Osteocyte (in vitro differentiated cells): ENCODE measurements around the gene CYP3A4. TPM values are rescaled to one million over a fixed set of nuclear protein-coding genes. Genes with fewer than 3 reads are reported as not detected.
"Not testable (repeated sequence)": the region's sequence is repeated elsewhere in the genome, so short reads cannot be mapped to it uniquely, and the experiment has no call there.

Experiments used
- DNase-seq: peaks from one replicate; pipeline ENCODE4 v3.0.0; 2021; ENCODE audit warnings: mixed read lengths; ENCODE audit not compliant: unreplicated experiment; ENCODE audit errors: extremely low spot score
- H3K27ac Mint-ChIP-seq: one replicate; pipeline ENCODE4 v1.8.0; 2021; ENCODE audit warnings: mild to moderate bottlenecking, mixed read lengths; ENCODE audit not compliant: unreplicated experiment
- H3K27me3 Mint-ChIP-seq: one replicate; pipeline ENCODE4 v1.8.0; 2021; ENCODE audit warnings: mixed read lengths; ENCODE audit not compliant: unreplicated experiment
- H3K36me3 Mint-ChIP-seq: one replicate; pipeline ENCODE4 v1.8.0; 2021; ENCODE audit warnings: mixed read lengths; ENCODE audit not compliant: unreplicated experiment
- H3K4me1 Mint-ChIP-seq: one replicate; pipeline ENCODE4 v1.8.0; 2021; ENCODE audit warnings: mixed read lengths; ENCODE audit not compliant: unreplicated experiment
- H3K4me3 Mint-ChIP-seq: one replicate; pipeline ENCODE4 v1.8.0; 2021; ENCODE audit warnings: mild to moderate bottlenecking, moderate library complexity, mixed read lengths; ENCODE audit not compliant: unreplicated experiment
- H3K9me3 Mint-ChIP-seq: one replicate; pipeline ENCODE4 v1.8.0; 2021; ENCODE audit warnings: mixed read lengths; ENCODE audit not compliant: unreplicated experiment
- total RNA-seq: library from RNA; stranded (reverse); gene quantifications from 2 replicates; pipeline ENCODE4 v1.2.1, GENCODE V29; 2021
- TF ChIP-seq, protein P1 (sequence below): fragments of 200-600 bp; sonication (generic); IDR thresholded peaks from 2 replicates; pipeline ENCODE4 v1.5.0; 2021; ENCODE audit warnings: antibody characterized with exemption, mild to moderate bottlenecking, moderate library complexity

Gene CYP3A4
- total RNA-seq, 1 donor from 2014 or later: not detected

DNA sequence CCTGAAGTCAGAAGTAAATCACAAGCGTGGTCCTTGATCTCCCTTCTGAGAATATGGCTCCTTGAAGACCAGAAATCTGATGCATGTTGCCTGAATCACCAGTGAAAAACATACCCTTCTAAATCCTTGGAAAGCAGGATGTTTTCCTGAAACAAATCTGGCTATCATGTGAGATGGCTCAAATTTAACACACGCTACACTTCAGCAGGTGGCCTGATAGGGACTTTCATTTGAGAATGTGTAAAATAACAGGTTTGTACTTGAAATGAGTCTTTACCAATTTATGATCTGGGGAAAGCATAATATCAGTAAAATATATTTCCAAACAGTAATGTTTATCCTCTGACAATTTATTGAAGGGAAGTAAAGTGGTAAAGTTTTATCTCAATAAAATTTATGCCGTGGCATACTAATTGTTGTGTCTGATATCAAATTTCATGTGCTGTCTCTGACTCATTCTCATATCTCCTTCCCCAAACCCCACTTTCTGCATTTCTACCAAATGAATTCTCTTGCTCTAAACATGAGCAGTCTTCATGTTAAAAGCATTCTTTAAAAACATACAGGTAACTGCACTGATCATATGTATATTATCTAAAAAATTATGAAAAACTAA lies 17.4 kb downstream of the CYP3A4 start:
- Mint-ChIP-seq H3K27ac (no peak overlapping the region), H3K4me1 (no peaks in the 10 kb centered on the region), H3K27me3 (peaks cover 48% of the 10 kb centered on the region), H3K9me3 (no peaks in the 10 kb centered on the region), H3K36me3 (no peaks in the 10 kb centered on the region), H3K4me3 (no peak overlapping the region)
- DNase-seq: no peak
- TF ChIP-seq, protein P1, sequence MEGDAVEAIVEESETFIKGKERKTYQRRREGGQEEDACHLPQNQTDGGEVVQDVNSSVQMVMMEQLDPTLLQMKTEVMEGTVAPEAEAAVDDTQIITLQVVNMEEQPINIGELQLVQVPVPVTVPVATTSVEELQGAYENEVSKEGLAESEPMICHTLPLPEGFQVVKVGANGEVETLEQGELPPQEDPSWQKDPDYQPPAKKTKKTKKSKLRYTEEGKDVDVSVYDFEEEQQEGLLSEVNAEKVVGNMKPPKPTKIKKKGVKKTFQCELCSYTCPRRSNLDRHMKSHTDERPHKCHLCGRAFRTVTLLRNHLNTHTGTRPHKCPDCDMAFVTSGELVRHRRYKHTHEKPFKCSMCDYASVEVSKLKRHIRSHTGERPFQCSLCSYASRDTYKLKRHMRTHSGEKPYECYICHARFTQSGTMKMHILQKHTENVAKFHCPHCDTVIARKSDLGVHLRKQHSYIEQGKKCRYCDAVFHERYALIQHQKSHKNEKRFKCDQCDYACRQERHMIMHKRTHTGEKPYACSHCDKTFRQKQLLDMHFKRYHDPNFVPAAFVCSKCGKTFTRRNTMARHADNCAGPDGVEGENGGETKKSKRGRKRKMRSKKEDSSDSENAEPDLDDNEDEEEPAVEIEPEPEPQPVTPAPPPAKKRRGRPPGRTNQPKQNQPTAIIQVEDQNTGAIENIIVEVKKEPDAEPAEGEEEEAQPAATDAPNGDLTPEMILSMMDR: no peak

DNA sequence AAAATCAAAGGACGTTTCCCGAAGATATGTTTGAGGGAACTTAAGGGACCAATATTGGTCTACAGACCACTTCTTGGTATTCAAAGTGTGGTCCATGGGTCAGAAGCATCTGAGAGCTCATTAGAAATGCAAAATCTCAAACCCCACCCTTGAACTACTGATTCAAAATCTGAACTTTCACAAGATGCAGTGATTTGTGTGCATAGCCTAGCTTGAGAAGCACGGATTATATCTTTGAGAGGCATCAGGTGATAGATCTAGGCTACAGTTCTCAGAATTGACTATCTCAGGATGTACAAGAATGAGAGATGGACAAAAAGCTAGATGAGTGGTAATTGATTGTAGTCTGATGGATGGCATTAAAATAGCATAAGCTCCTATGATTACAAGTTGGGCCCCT lies 19.5 kb downstream of the CYP3A4 start:
- DNase-seq: no peak
- Mint-ChIP-seq H3K4me3 (no peak overlapping the region), H3K27ac (no peak overlapping the region), H3K36me3 (no peaks in the 10 kb centered on the region), H3K4me1 (no peaks in the 10 kb centered on the region), H3K27me3 (peaks cover 45% of the 10 kb centered on the region), H3K9me3 (no peaks in the 10 kb centered on the region)
- TF ChIP-seq, protein P1: no peak

DNA sequence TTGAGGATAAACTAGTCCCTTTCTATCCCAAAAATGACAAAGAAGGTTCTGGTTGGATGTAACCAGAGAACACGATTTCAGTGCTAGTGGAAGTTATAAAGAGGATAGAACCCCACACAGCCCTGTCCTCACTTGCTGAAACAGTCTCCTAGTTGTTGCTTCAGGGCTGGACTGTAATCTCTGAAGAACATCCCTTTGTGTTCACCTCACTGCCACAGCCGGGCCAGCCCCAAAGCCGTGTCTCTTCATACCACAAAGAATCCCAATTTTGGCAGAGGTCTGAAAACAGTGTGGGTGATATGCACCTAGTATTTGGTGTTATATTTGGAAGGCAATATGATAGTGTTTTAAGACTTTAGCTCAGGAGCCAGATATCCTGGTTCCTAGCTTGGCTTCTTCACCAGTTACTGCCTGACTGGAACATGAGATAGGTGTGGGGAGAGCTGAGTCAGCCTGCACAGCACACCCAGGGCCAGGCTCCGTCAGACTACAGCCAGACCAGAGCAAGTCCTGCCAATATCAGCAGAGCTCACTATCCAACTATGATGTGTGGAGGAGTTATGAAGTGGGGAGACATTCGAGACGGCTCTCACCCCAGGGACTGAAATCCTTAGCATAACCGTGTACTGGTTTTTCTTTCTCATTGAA lies 21.2 kb downstream of the CYP3A4 start:
- H3K36me3 Mint-ChIP-seq: no peaks in the 10 kb centered on the region
- no peak for DNase-seq
- TF ChIP-seq, protein P1: no peak
- no peak overlapping the region for H3K27ac Mint-ChIP-seq
- H3K27me3 Mint-ChIP-seq: peaks cover 45% of the 10 kb centered on the region
- no peaks in the 10 kb centered on the region for H3K4me1 Mint-ChIP-seq
- no peak overlapping the region for H3K4me3 Mint-ChIP-seq
- no peaks in the 10 kb centered on the region for H3K9me3 Mint-ChIP-seq

DNA sequence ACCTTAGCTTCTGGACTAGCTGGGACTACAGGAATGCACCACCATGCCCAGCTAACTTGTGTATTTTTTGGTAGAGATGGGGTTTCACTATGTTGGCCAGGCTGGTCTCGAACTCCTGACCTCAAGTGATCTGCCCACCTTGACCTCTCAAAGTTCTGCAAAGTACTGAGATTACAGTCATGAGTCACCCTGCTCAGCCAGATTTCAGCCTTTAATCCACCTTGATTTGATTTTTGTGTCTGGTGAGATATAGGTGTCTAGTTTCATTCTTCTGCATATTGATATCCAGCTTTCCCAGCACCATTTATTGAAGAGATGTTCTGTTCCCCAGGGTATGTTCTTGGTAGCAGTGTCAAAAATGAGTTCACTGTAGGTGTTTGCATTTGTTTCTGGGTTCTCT lies 28.9 kb downstream of the CYP3A4 start:
- Mint-ChIP-seq H3K4me1 (no peaks in the 10 kb centered on the region), H3K27ac (no peak overlapping the region), H3K4me3 (no peak overlapping the region), H3K9me3 (no peaks in the 10 kb centered on the region), H3K36me3 (no peaks in the 10 kb centered on the region), H3K27me3 (peaks cover 20% of the 10 kb centered on the region)
- TF ChIP-seq, protein P1: no peak
- DNase-seq: no peak

DNA sequence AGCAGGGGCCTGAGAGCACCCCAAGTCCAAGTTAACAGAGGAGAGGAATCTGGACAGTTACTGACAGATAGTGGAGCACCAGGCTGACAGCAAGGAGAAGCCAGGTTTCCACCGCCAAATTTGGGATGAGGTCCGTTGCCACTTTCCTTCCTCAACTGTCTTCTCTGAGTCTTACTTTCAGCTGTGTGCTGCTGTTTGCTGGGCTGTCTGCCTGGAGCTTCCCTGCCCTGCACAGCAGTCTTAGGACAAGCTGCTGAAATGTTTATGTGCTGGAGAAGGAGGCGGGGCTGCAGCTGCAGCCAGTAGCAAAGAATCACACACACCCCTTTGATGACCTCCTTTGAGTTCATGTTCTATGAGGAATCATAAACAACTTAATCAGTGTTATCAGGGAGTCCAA lies 31.6 kb downstream of the CYP3A4 start:
- TF ChIP-seq, protein P1: no peak
- no peak for DNase-seq

DNA sequence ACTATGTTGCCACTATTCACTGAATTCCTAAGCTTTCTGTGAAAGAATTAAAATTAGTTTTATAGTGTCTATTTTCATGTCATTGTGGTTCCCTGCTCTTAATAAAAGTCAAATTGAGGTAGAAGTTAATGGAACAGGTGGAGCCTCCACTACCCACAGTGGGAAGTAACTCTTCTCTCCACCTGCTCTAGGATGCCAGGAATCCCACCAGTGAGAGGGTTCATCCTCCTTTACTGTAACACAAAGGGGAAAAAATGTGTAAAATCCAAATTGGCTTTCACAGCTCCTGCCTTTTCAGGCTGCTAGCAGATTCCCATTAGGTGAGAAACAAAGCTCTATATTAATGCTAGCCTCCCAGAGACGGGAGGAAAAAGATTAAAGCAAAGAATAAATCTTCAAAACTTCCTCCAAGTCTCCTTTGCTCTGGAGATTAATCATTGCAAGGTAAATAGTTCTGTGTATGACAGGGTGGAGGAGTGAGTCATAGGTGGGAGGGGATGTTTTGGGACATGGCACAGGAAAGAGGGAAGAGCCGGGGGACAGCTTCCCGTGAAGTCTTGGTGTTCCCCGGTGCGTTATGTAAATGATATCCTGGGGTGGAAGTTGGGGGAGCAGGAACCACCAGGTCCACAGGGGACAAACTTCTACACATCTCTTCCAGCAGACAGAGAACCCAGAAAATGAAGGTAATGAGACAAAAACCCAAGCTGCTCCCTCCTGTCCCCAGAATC lies 32.5 kb downstream of the CYP3A4 start:
- H3K27ac Mint-ChIP-seq, H3K4me1 Mint-ChIP-seq, DNase-seq, H3K9me3 Mint-ChIP-seq, H3K36me3 Mint-ChIP-seq, H3K4me3 Mint-ChIP-seq: not testable (repeated sequence)
- peaks cover 14% of the 10 kb centered on the region for H3K27me3 Mint-ChIP-seq

More for the DNA sequence above, 31.6 kb downstream of the CYP3A4 start:
- Mint-ChIP-seq H3K9me3 (no peaks in the 10 kb centered on the region), H3K36me3 (no peaks in the 10 kb centered on the region), H3K4me3 (no peak overlapping the region), H3K4me1 (no peaks in the 10 kb centered on the region), H3K27ac (no peak overlapping the region), H3K27me3 (peaks cover 14% of the 10 kb centered on the region)
